Mesenchymal stem cell (in vitro differentiated cells and primary cell): ENCODE measurements around the gene DUSP9.

Experiments
- DNase-seq: peaks from one replicate; pipeline ENCODE4 v3.0.0-alpha.2; 2013
- H2AFZ ChIP-seq: one replicate; pipeline ENCODE4 v1.6.1; 2013; ENCODE audit warnings: low read depth, mild to moderate bottlenecking, control low read depth, inconsistent platforms, low read length, moderate library complexity
- H2AK5ac ChIP-seq: 2 replicates; pipeline ENCODE4 v1.6.1; 2013; ENCODE audit warnings: low read length, moderate library complexity, mild to moderate bottlenecking, inconsistent platforms; ENCODE audit not compliant: severe bottlenecking
- H2BK120ac ChIP-seq: one replicate; pipeline ENCODE4 v1.6.1; 2013; ENCODE audit warnings: low read depth, mild to moderate bottlenecking, inconsistent platforms, low read length, moderate library complexity
- H2BK12ac ChIP-seq, 2 experiments: one replicate each; pipeline ENCODE4 v1.6.1; 2013; ENCODE audit warnings: inconsistent platforms in 2 of 2, low read length in 2 of 2, mild to moderate bottlenecking in 2 of 2, moderate library complexity in 2 of 2, control low read depth in 1 of 2
- H2BK15ac ChIP-seq: one replicate; pipeline ENCODE4 v1.6.1; 2013; ENCODE audit warnings: mild to moderate bottlenecking, low read depth, inconsistent platforms; ENCODE audit not compliant: poor library complexity, severe bottlenecking
- H2BK5ac ChIP-seq: 2 replicates; pipeline ENCODE4 v1.6.1; 2013; ENCODE audit warnings: low read depth, mild to moderate bottlenecking, low read length, control low read depth, inconsistent platforms; ENCODE audit not compliant: poor library complexity, severe bottlenecking
- H3K14ac ChIP-seq, 2 experiments: one replicate each; pipeline ENCODE4 v1.6.1; 2013; ENCODE audit warnings: inconsistent platforms in 2 of 2, low read length in 2 of 2, control low read depth in 1 of 2, mild to moderate bottlenecking in 1 of 2, moderate library complexity in 1 of 2
- H3K18ac ChIP-seq, 2 experiments: one replicate each; pipeline ENCODE4 v1.6.1; 2013; ENCODE audit warnings: inconsistent platforms in 2 of 2, low read length in 2 of 2, control low read depth in 1 of 2, low read depth in 1 of 2, mild to moderate bottlenecking in 1 of 2
- H3K23ac ChIP-seq, 2 experiments: one replicate each; pipeline ENCODE4 v1.6.1; 2013; ENCODE audit warnings: inconsistent platforms in 2 of 2, low read length in 2 of 2, mild to moderate bottlenecking in 2 of 2, moderate library complexity in 2 of 2, control low read depth in 1 of 2
- H3K27ac ChIP-seq: 2 replicates; pipeline ENCODE4 v1.5.1; 2013; ENCODE audit warnings: mild to moderate bottlenecking, moderate library complexity, low read length, control low read depth, inconsistent platforms; ENCODE audit not compliant: poor library complexity, severe bottlenecking
- H3K27me3 ChIP-seq, 2 experiments: 2 replicates each; pipeline versions ENCODE4 v1.6.1 to v1.7.0; 2013; ENCODE audit warnings: low read length in 2 of 2, mild to moderate bottlenecking in 2 of 2, moderate library complexity in 2 of 2, control low read depth in 1 of 2, inconsistent platforms in 1 of 2; ENCODE audit not compliant: control insufficient read depth in 1 of 2, insufficient read depth in 1 of 2
- H3K36me3 ChIP-seq, 2 experiments: 2 replicates each; pipeline versions ENCODE4 v1.6.1 to v1.7.0; 2013; ENCODE audit warnings: low read length in 2 of 2, control low read depth in 1 of 2, inconsistent platforms in 1 of 2, low read depth in 1 of 2, mild to moderate bottlenecking in 1 of 2; ENCODE audit not compliant: insufficient read depth in 2 of 2, control insufficient read depth in 1 of 2
- H3K4ac ChIP-seq, 2 experiments: one replicate each; pipeline ENCODE4 v1.6.1; 2013; ENCODE audit warnings: inconsistent platforms in 2 of 2, low read length in 2 of 2, mild to moderate bottlenecking in 2 of 2, moderate library complexity in 2 of 2, control low read depth in 1 of 2, low read depth in 1 of 2
- H3K4me1 ChIP-seq: 2 replicates; pipeline ENCODE4 v1.6.1; 2013; ENCODE audit warnings: low read depth, low read length, control low read depth; ENCODE audit not compliant: control insufficient read depth, insufficient read depth
- H3K4me2 ChIP-seq: 2 replicates; pipeline ENCODE4 v1.6.1; 2013; ENCODE audit warnings: low read length, mild to moderate bottlenecking, inconsistent platforms; ENCODE audit not compliant: poor library complexity, severe bottlenecking
- H3K4me3 ChIP-seq, 2 experiments: 2 replicates each; pipeline versions ENCODE4 v1.5.1 to v1.7.0; 2013; ENCODE audit warnings: low read length in 2 of 2, mild to moderate bottlenecking in 2 of 2, control low read depth in 1 of 2, low read depth in 1 of 2; ENCODE audit not compliant: insufficient read depth in 1 of 2
- H3K79me1 ChIP-seq: replicated peaks from 2 replicates; pipeline ENCODE4 v1.6.1; 2013; ENCODE audit warnings: mild to moderate bottlenecking, control low read depth, low read length, inconsistent platforms; ENCODE audit not compliant: poor library complexity, severe bottlenecking
- H3K9ac ChIP-seq: 2 replicates; pipeline ENCODE4 v1.7.0; 2013; ENCODE audit warnings: mild to moderate bottlenecking, low read length, moderate library complexity
- H3K9me3 ChIP-seq: 2 replicates; pipeline ENCODE4 v1.7.0; 2013; ENCODE audit warnings: mild to moderate bottlenecking, low read length; ENCODE audit not compliant: control insufficient read depth
- H4K8ac ChIP-seq: one replicate; pipeline ENCODE4 v1.6.1; 2013; ENCODE audit warnings: inconsistent platforms, mild to moderate bottlenecking, low read length, moderate library complexity
- H4K91ac ChIP-seq: one replicate; pipeline ENCODE4 v1.6.1; 2013; ENCODE audit warnings: mild to moderate bottlenecking, low read length, inconsistent platforms
- WGBS: methylation state at CpG from one replicate; pipeline ENCODE4 v1.1.7; 2013; ENCODE audit warnings: mixed read lengths; 5-methylcytosine and 5-hydroxymethylcytosine counted together

The DUSP9 gene

DNA sequence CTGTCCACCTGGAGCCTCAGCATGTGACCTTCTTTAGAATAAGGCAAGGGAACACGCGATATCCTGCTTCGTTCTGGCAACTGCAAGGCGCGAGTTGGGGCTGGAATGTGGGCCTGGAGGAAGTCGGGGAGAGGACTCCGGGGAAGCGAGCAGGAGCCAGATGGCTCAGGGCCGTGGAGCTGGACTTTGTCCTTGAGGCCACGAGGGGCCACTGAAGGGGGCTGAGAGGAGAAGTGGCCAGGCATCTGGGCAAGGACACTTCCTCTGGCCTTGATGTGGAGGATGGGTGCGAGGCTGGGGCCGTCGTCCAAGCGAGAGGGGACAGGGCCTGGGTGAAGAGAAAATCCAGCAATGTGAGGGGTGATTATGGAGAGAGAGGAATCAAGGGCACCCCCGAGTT lies 12.2 kb upstream of the DUSP9 start:
- WGBS, result 56% methylated on average over 15 of the region's 15 CpGs

DNA sequence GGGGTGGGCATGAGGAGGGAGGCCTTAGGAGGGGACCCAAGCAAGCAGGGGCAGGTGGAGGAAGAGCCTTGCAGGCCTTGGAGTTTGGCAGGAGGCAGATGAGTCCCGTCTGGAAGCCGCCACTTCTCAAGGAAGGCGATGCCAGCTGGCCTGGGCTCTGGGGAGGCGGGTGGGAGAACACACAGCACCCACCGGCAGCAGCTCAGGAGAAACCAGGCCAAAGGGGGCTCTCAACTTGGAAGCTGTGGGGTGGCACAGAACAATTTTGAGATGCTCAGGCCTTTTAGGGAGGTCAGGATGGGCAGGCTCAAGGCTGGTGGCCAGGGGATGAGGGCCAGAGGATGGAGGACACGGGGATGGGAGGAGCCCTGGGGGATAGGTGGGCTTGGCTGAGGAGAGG lies 11.6 kb upstream of the DUSP9 start:
- Histone ChIP-seq H3K23ac (no peak overlapping the region), H3K4me1 (no peaks in the 10 kb centered on the region), H3K4ac (no peak overlapping the region), H2BK120ac (no peak overlapping the region), H3K27ac (no peak overlapping the region), H4K91ac (no peak overlapping the region), H2AFZ (no peak overlapping the region), H2BK5ac (no peak overlapping the region), H3K14ac (no peak overlapping the region), H2AK5ac (no peak overlapping the region), H3K9ac (no peak overlapping the region), H4K8ac (no peak overlapping the region), H3K4me3 (no peak overlapping the region), H2BK12ac (no peak overlapping the region), H3K36me3 (no peaks in the 10 kb centered on the region), H3K18ac (no peak overlapping the region), H3K79me1 (no peaks in the 10 kb centered on the region), H3K9me3 (peaks cover 16% of the 10 kb centered on the region), H3K4me2 (no peak overlapping the region), H3K27me3 (peaks cover 6 to 76% of the 10 kb centered on the region in 2 experiments), H2BK15ac (no peak overlapping the region)
- no peak for DNase-seq
- 94% methylated on average over 6 of the region's 6 CpGs for WGBS

More for the DNA sequence above, 12.2 kb upstream of the DUSP9 start:
- no peak overlapping the region for H3K27ac ChIP-seq
- H2BK12ac ChIP-seq, result no peak overlapping the region
- H3K79me1 ChIP-seq, result no peaks in the 10 kb centered on the region
- H4K91ac ChIP-seq, result no peak overlapping the region
- no peak overlapping the region for H3K4me3 ChIP-seq
- H3K4me1 ChIP-seq, result no peaks in the 10 kb centered on the region
- no peak overlapping the region for H2AK5ac ChIP-seq
- no peak overlapping the region for H3K4ac ChIP-seq
- no peak overlapping the region for H3K23ac ChIP-seq
- no peak overlapping the region for H4K8ac ChIP-seq
- peaks cover 21% of the 10 kb centered on the region for H3K9me3 ChIP-seq
- peaks cover 6 to 76% of the 10 kb centered on the region in 2 experiments for H3K27me3 ChIP-seq
- H3K18ac ChIP-seq, result no peak overlapping the region
- H3K36me3 ChIP-seq, result no peaks in the 10 kb centered on the region
- no peak overlapping the region for H2BK5ac ChIP-seq
- no peak overlapping the region for H3K9ac ChIP-seq
- H3K14ac ChIP-seq, result no peak overlapping the region
- no peak overlapping the region for H2AFZ ChIP-seq
- no peak overlapping the region for H2BK120ac ChIP-seq
- no peak for DNase-seq
- H3K4me2 ChIP-seq, result no peak overlapping the region
- no peak overlapping the region for H2BK15ac ChIP-seq

DNA sequence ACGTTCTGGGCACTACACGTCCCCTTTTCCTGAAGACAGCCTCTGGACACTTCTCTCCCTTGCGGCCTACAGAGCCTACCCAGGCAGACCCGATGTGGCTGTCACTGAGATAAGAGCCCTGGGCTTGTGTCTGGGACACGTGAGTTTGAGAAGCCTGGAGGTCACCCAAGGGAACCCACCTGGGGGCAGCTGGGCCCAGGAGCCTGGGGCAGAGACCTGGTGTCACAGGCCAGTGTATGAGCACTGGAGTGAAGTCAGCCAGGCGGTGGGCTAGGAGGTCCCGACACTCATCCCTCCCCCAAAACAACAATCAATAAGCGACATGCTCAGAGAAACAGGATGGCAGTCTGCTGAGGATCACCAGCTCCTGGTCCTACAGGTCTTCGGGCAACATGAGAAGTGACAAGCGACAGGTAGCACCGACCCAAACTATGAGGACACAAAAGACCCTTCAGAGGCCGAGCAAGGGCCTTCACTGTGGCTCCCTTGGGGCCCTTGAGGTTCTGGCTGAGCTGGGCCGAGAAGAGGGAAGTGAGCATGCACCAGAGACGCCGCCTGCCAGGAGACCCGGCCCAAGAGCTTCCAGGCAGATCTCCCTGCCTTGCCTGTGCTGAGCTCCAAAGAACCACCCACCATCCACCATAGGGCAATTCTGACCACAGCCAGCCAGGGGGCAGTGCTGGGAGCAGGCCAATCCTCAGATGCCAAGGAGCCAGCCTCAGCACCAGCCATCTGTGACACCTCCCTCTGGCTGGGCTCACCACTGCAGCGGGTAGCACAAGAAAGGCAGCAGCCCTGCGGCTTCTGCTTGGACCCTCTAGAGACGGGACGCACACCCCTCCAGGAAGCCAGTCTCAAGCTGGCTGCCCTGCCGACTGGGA lies 11.0 kb upstream of the DUSP9 start:
- Histone ChIP-seq H2BK5ac (no peak overlapping the region), H3K18ac (no peak overlapping the region), H3K27ac (no peak overlapping the region), H3K27me3 (peaks cover 11 to 75% of the 10 kb centered on the region in 2 experiments), H2AK5ac (no peak overlapping the region), H2AFZ (no peak overlapping the region), H3K4me3 (no peak overlapping the region), H4K91ac (no peak overlapping the region), H2BK120ac (no peak overlapping the region), H3K4me1 (no peaks in the 10 kb centered on the region), H4K8ac (no peak overlapping the region), H3K36me3 (no peaks in the 10 kb centered on the region), H2BK15ac (no peak overlapping the region), H3K79me1 (no peaks in the 10 kb centered on the region), H3K4ac (no peak overlapping the region), H3K14ac (no peak overlapping the region), H3K4me2 (no peak overlapping the region), H3K23ac (no peak overlapping the region), H3K9ac (no peak overlapping the region), H2BK12ac (no peak overlapping the region), H3K9me3 (peaks cover 10% of the 10 kb centered on the region)
- 90% methylated on average over 16 of the region's 21 CpGs for WGBS
- DNase-seq, result peak; percentile 15

DNA sequence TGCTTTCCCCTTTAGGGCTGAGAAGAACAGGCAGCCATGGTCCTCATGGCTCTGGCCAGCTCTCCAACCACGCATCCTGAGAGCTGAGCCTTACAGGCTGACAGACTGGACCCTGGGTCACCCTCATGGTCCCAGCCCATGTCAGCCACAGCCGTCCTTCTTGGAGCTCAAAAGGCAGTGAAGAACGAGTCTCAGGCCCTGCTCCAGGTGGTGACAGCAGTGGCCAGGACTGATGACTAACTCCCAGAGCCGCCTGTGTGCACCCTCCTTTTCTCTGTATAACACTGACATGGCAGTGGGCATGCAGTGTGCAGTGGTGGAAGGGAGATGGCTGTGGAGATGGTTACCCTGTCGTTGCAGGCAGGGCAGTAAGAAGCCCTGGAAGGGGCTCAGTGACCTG lies 10.3 kb upstream of the DUSP9 start:
- Histone ChIP-seq H2AK5ac (no peak overlapping the region), H3K9ac (no peak overlapping the region), H2BK15ac (no peak overlapping the region), H3K36me3 (no peaks in the 10 kb centered on the region), H3K4me2 (no peak overlapping the region), H3K18ac (no peak overlapping the region), H3K14ac (no peak overlapping the region), H3K4me3 (no peak overlapping the region), H4K91ac (no peak overlapping the region), H3K9me3 (peaks cover 4% of the 10 kb centered on the region), H3K23ac (no peak overlapping the region), H2BK5ac (no peak overlapping the region), H2BK120ac (no peak overlapping the region), H3K27me3 (peaks cover 12 to 75% of the 10 kb centered on the region in 2 experiments), H3K27ac (no peak overlapping the region), H3K4ac (no peak overlapping the region), H2AFZ (no peak overlapping the region), H3K79me1 (no peaks in the 10 kb centered on the region), H4K8ac (no peak overlapping the region), H3K4me1 (peaks cover 3% of the 10 kb centered on the region), H2BK12ac (no peak overlapping the region)
- no peak for DNase-seq
- 79% methylated on average over 3 of the region's 5 CpGs for WGBS
